Embryonic facial prominence (tissue), 1 donor: ENCODE measurements around the gene LYSET.
"Not testable (repeated sequence)": the region's sequence is repeated elsewhere in the genome, so short reads cannot be mapped to it uniquely, and the experiment has no call there.

Experiments
- DNase-seq: peaks from one replicate; pipeline ENCODE4 v3.0.0-alpha.2; 2016; ENCODE audit errors: extremely low spot score

LYSET gene, protein sequence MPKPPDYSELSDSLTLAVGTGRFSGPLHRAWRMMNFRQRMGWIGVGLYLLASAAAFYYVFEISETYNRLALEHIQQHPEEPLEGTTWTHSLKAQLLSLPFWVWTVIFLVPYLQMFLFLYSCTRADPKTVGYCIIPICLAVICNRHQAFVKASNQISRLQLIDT

DNA sequence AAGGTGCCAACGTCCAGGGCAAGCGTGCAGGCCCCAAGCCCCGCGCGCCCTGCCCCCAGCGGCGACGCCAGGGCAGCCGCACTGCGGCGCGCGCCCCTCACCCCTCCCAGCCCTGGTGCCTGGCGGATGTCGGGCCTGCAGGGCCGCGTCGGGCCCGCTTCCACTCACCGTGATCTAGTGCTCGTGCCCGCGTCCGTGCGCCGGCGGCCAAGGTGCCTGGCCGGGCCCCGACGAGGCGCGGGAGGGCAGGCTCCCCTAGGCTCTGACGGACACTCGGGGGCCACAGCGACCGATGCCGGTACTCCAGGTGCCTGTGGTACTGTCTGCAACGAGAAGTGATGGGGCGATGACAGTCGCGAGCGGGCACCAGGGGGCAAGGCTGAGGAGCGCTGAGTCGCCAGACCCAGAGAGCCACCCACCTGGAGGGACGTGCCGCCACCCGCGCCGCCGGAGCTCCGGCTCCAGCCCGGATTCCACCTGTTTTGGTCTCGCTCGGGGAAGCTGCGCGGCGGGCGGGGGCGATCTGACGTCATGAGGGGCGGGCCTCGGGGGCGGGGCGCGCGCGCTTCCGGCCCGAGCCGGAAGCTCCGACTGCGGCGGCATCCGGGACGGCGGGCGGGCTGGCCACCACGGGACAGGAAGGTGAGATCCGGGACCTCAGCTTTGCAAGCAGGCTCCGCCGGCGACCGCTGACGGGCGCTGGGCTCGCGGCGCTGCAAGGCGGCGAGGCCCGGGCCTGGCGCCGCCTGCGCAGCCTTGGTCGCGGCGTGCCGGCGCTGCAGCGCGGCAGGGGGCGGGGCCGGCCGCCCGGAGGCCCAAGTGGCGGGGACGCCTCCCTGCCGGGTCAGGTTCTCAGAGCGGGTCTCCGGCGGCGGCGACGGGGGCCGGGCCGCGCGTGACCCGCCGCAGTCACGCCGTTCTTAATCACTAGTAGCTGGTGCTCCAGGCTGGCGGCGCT lies at the start of gene LYSET, which contains the start of gene MOAP1:
Gene LYSET, plus strand, starts transcription at position 927 of the 958 bp plus-strand sequence. CDS start 89 bp downstream, outside the sequence.
Gene MOAP1, minus strand, starts transcription at position 507 of the 958 bp plus-strand sequence. CDS start 655 bp downstream, outside the sequence.
- DNase-seq: peak; percentile 68

DNA sequence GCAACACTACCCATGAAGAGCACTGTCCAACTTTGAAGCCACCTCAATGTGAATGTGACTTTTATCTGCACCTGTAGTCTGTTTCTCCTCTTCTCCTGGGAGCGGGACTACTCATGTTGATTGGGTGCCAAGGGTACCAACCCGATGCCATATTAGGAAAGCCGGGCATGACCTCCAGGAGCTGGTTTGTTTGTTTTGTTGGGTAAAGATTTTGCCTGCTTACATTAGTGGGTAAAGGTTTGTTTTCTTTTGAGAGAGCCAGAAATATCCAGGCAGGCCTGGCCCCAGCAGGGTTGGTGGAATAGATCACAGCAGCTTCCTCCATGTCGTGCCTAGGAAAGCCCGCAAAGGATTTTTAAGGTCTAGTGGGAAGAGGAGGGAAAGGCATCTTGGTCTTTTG lies 49.7 kb upstream of the LYSET start:
- no peak for DNase-seq

DNA sequence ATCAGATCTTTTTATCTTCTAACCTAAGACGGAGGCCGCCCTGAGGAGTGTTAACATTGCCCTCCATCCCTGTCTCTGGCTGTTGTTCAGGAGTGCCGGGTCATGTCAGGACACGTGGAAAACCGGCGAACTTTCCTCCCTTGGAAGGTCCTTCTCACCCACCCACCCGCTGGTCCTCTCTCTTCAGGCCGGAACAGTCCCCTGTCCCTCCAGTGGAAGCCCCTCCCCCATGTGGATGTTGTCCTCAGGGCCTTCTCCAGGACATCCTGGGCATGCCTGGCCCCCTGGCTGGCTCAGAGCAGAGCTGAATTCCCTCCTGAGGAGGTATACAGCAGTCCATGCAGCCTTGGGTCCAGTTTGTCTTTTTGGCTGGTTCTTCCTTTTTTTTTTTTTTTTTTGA lies 49.1 kb upstream of the LYSET start:
- no peak for DNase-seq

DNA sequence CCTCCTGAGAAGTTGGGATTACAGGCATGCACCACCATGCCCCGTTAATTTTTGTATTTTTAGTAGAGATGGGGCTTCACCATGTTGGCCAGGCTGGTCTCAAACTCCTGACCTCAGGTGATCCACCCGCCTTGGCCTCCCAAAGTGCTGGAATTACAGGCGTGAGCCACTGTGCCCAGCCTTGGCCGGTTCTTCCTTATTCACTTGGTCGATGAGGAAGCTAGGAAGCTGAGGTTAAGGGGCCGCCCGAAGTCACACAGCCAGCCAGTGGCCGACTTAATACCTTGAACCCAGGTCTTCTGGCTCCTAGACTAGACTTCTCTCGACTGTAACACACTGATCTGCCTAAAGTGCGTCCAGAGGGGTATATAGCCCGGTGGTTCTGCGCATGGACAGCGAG lies 48.6 kb upstream of the LYSET start:
- not testable (repeated sequence) for DNase-seq

DNA sequence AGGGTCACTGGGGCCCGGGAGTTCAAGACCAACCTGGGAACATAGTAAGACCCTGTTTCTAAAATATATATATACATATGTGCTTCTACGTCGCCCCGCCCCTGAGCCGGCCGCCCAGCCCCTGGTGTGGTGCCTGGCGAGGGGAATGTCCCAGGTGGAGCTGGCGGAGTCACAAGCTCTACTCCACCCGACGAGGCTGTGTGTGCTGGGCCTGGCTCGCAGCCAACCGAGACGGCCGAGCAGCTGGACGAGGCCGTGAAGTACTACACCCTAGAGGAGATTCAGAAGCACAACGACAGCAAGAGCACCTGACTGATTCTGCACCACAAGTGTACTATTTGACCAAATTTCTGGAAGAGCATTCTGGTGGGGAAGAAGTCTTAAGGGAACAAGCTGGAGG lies 47.3 kb upstream of the LYSET start:
- no peak for DNase-seq

DNA sequence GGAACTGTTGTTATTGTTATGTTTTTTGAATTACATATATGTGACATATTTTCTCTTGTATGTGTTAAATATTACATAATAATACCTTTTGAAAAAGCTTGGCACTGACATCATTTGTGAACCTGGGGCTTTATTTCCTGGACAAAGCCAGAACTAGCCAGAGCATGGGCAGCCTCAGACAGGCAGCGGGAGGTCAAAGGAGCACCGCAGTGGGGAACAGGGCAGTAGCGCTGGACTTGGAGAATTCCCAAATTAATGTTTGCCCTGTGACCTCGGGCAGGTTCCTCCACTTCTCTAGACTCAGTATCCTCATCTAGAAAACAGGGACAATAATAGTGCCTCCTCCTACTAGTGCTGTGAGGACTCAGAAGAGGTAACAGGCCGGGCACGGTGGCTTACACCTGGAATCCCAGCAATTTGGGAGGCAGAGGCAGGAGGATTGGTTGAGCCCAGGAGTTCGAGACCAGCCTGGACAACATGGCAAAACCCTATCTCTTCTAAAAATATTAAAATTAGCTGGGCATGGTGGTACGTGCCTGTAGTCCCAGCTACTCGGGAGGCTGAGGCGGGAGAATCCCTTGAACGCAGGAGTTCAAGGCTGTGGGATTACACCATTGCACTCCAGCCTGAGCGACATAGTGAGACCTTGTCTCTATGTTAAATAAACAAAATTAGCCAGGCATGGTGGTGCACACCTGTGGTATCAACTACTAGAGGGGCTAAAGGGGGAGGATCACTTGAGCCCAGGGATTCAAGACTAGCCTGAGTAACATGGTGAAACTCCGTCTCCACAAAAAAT lies 42.1 kb upstream of the LYSET start:
- no peak for DNase-seq

DNA sequence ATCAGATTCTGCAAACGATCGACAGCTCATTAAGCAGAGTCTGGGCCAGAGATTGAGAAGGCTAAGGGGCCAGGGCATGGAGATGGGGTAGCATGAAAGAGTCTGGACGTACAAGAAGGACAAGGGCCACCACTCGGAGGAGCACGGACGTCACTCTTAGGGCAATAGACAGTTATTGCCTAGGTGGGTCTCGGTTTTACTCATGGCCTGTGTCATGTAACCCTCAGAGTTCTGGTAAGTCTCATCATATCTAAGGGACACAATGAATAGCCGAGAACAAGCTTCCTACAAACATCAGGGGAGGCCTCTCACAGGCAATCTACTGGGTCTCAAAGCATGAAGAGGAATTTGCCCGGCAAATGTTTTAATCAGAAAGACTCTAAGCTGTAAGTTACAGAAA lies 39.0 kb upstream of the LYSET start:
- DNase-seq: no peak

DNA sequence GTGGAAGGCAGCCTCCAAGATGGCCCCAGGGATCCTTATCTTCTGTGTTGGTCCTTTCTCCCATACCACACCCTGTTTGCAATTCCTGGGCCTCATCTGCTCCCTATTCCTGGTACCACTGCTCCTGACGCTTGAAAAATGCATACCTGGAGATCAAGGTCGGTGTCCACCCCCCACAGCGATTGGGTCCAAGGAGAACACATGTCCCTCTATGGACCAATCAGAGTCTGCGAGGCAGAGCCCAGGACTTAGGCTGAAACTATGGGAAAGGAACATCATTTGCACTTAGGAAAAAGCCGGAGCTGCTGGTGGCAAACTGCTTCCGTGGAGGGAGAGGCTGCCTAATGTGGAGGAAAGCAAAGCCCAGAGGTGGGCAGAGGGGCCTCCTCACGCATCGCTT lies 36.1 kb upstream of the LYSET start:
- DNase-seq: no peak

DNA sequence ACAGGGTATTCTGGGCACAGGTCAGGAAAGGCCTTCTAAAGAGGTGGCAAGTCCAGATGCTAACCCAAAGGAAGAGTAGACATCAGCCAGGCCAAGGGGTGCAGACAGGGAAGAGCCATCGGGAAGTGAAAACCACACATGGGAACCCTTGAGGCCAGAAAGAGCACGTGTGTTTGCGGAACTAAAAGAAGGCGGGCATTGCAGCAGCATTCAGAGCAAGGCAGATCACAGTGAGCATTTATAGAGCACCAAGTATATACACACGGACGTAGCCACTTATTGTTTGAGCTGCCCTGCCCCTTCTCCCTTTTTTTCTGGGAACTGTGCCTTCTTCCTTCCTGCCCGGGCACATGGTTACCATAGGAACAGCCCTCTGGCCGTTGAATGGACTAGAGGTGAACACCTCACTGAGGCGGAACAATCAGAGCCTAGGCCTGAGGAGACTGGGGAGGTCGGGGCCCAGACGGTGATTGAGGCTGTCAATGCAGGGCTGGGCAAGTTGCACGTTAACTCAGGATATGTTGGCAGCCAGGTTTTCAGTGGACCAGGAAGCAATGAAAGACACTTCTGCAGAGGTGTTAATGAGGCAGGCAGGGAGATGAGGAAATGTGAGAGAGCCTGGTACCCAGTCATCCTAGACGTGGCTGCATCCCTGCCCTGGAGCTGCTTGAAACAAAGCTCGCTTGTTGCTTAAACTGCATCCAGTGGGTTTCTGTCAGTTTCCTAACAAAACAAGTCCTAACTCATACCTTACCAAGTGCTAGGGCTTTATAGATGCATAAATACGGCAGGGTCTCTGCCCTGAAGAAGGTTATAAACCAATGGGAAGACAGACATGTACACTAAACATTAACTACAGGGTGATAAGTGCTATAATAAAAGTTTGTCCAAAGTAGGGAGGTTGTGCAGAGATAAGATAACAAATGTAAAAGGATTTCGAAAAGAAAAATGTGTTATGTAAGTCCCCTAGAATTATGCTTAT lies 34.6 kb upstream of the LYSET start:
- DNase-seq: no peak

DNA sequence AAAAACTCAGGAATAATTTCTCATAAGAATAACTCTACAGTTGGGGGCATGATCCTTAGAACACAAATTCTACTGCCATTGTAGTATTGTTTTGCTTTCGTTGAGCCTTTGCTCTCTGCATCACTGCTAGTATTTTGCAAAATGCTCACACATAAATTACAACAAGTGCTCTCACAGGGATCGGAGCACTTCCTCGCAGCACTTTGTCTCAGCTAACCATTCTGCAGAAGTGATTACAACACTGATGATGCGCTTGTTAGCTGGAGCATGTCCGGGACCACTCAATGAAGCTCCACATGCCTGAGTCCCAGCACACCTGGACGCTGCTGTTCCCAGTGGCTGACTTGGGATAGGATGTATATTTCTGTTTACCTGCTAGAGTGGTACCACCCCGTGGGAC lies 32.0 kb upstream of the LYSET start:
- no peak for DNase-seq

DNA sequence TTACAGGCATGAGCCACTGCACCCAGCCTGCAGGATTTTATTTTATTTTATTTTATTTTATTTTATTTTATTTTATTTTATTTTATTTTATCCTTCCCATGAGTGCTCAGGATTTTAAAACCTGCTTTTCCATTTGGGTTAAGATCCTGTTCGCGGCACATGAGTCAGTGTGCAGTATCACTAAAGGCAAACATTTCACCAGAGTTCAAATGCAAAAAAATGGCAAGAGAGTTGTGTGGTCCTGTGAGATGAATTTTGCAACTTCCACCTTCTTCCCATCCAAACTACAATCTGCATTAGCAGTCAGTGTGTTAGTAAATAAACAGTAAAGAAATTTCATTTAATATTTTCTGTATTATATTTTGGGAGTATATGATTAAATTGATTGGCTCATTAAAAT lies 29.4 kb upstream of the LYSET start:
- DNase-seq: no peak

DNA sequence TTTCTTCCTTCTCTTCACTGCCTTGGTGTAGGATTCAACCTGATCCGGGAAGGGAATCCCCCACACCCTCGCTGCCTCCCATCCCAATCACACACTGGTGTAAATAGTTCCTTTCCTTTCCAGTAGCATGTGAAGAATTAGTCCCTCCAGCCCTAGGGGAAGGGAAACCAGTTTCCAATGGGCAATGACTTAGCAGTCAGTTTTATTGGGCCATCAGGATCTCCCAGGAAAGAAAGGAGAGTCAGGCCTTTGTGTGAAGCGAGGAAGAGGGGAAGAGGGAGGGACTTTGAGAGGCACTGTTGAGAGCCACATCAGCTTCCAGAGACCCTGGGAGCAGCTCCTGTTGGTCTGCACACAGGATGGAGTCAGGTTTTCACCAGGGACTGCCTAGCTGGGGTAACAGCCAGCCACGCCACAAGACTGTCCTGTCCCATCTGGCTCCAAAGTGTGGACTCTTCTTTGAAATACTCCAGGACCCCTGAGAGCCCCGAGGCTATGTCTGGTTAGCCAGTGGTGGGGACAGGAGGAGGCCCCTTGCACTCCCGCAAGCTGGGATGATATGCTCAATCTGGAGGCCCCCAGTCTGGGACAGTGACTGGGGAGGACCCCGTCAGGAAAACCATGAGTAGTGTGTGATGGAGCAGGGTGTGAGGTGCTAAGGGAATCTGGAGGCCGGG lies 28.3 kb upstream of the LYSET start:
- no peak for DNase-seq

DNA sequence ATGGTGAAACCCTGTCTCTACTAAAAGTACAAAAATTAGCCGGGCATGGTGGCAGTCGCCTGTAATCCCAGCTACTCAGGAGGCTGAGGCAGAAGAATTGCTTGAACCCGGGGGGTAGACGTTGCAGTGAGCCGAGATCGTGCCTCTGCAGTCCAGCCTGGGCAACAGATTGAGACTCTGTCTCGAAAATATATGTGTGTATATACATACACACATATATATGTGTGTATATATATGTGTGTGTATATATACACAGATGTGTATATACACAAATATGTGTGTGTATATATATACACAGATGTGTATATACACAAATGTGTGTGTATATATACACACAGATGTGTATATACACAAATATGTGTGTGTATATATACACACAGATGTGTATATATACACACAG lies 26.8 kb upstream of the LYSET start:
- not testable (repeated sequence) for DNase-seq

DNA sequence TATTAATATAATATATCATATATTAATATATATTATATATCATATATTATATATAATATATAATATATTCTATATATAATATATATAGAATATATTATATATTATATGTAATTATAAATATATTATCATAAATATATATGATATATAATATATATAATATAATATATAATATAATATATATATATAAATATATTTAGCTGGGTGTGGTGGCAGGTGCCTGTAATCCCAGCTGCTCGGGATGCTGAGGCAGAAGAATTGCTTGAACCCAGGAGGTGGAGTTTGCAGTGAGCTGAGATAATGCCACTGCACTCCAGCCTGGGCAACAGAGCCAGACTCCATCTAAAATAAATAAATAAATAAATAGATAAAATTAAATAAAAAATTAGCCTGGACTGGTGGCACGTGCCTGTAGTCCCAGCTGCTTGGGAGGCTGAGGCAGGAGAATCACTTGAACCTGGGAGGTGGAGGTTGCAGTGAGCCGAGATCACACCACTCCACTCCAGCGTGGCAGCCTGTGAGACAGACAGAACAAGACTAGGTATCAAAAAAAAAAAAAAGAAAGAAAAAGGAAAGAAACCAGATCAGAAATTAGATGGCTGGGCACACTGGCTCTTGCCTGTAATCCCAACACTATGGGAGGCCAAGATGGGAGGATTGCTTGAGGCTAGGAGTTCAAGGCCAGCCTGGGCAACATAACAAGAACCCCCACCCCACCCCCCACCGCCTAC lies 25.3 kb upstream of the LYSET start:
- not testable (repeated sequence) for DNase-seq

DNA sequence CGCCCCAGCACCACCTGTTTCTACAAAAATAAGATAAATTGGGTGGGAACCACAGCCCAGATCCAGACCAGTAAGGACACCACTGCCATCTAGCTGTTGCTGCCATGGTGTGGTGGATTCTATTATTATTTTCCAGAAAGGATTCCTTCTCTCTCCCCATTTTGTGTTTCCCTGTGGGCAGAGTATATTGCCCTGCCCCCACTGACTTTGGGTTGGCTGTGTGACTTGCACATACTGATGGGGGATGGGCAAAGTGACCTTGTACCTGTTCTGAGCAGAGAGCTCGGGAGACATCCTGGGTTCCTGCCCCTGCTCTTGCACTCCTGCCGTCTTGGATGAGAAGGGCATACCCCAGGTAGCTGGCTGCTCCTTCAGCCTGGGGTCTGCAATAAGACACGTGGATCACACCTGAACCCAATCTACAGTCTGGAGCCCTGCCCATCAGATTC lies 24.7 kb upstream of the LYSET start:
- DNase-seq: no peak

DNA sequence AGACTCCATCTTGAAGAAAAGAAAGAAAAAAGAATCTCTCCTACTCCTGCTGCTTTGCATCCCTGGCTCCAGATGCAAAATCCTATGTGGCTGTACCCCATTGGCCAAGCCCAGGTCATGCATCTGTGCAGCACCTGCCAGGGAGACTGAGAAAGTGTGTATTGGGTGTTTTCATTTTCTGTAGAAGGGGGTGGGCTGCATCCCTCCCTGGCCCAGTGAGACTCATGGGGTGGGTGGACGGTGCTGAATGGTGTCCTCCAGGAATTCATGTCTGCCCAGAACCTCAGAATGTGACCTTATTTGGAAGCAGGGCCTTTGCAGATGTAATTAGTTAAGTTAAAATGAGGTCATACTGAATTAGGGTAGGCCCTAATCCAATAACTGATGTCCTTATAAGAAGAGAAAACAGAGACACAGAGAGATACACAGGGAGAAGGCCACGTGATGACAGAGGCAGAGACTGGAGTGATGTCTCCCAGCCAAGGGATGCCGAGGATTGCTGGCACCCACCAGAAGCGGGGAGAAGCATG lies 23.6 kb upstream of the LYSET start:
- DNase-seq: no peak

DNA sequence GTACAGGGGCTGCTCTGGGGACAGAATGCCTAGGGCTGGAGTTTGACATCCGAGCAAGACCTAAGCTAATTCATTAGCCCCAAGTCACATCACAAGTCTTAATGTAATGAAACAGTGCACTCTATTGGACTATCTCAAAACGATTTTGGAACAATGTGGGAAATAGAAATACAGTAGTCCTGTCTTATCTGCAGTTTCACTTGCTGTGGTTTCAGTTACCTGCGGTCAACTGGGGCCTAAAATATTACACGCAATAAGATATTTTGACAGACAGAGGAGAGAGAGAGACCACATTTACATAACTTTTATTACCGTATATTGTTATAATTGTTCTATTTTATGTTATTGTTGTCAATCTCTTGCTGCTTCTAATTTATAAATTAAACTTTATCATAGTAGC lies 21.6 kb upstream of the LYSET start:
- no peak for DNase-seq

DNA sequence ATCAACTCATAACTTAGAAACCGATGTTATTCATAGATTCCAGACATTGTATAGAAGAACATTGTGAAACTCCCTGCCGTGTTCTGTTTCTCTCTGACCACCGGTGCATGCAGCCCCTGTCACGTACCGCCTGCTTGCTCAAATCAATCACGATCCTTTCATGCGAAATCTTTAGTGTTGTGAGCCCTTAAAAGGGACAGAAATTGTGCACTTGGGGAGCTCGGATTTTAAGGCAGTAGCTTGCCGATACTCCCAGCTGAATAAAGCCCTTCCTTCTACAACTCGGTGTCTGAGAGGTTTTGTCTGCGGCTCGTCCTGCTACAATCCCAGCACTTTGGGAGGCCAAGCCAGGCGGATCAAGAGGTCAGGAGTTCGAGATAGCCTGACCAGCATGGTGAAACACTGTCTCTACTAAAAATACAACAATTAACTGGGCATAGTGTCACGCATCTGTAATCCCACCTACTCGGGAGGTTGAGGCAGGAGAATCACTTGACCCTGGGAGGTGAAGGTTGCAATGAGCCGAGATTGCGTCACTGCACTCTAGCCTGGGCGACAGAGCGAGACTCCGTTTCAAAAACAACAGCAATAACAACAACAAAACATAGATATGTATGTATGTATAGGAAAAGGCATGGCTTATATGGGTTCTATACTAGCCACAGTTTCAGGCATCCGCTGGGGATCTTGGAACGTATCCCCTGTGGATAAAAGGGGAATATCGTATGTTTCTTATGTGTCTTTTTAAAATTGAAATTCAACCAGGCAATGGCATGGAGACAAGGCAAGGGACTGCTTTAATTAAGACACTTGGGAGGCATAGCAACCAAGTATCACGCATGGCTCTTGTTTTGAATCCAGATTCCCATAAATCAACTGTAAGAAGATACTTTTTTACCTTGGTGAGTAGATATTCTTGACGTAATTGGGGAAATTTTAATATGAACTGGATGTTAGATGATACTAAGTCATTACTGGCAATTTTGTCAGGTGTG lies 19.5 kb upstream of the LYSET start:
- not testable (repeated sequence) for DNase-seq
